Choroid plexus epithelial cell (primary cell): ENCODE measurements around the gene SNIP1.

Experiments
- DNase-seq: peaks from one replicate; pipeline ENCODE4 v3.0.0-alpha.2; 2010; ENCODE audit warnings: low read depth
- H3K4me3 ChIP-seq: 2 replicates; pipeline ENCODE4 v1.5.1; 2011; ENCODE audit warnings: low read depth, mild to moderate bottlenecking, control low read depth, low read length, moderate library complexity
- TF ChIP-seq, protein P1 (sequence below): conservative IDR thresholded peaks from 2 replicates; pipeline ENCODE4 v1.5.1; 2011; ENCODE audit warnings: low read depth, mild to moderate bottlenecking, control low read depth, inconsistent platforms, low read length, moderate library complexity

Gene SNIP1

DNA sequence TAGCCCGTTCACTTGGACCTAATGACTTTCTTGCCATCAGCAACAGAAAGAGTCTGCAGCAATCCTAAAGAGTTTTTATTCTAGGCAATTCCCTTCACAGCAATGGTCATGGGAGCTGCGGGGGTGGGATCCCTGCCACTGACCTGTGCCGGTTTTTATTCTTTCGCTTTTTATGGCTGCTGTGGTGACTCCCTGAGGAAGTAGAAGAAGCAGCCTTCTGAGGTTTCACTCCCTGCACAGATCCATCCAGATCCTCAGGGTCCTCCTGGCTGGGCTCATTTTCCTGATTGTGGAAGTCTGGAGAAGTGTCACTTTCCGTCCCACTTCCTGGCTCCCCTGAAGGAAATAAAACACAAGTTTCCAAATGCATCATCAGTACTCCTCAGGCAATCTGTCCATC, 52.4 kb downstream of the SNIP1 start:
- no peak overlapping the region for H3K4me3 ChIP-seq
- TF ChIP-seq, protein P1, sequence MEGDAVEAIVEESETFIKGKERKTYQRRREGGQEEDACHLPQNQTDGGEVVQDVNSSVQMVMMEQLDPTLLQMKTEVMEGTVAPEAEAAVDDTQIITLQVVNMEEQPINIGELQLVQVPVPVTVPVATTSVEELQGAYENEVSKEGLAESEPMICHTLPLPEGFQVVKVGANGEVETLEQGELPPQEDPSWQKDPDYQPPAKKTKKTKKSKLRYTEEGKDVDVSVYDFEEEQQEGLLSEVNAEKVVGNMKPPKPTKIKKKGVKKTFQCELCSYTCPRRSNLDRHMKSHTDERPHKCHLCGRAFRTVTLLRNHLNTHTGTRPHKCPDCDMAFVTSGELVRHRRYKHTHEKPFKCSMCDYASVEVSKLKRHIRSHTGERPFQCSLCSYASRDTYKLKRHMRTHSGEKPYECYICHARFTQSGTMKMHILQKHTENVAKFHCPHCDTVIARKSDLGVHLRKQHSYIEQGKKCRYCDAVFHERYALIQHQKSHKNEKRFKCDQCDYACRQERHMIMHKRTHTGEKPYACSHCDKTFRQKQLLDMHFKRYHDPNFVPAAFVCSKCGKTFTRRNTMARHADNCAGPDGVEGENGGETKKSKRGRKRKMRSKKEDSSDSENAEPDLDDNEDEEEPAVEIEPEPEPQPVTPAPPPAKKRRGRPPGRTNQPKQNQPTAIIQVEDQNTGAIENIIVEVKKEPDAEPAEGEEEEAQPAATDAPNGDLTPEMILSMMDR = no peak
- no peak for DNase-seq

DNA sequence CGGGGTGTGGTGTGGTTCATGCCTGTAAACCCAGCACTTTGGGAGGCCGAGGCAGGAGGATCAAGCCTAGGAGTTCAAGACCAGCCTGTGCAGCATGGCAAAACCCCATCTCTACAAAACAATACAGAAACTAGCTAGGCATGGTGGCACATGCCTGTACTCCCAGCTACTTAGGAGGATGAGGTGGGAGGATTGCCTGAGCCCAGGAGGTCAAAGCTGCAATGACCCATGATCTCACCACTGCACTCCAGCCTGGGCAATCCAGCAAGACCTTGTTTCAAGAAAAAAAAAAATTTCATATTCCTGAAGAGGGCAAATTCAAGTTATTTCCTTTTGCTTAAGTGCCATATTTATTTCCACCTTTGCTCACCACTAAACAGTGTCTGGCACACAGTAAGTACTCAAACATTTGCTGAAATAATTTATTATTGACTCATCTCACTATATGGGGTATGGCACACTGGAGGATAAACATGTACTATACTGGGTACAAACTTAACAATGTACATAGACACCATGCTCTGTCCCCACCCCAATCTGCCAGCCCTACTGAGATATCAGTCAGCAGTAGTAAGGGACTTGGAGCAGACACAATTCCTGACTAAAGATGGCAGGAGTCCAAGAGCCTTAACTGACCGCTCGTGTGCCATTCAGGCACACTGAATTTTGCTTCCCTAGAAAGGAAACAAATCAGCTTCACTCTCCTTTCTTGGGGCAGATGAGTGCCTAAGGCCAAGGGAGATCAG, 55.0 kb downstream of the SNIP1 start:
- TF ChIP-seq, protein P1 = no peak
- peak; percentile 70 for DNase-seq
- H3K4me3 ChIP-seq = no peak overlapping the region

DNA sequence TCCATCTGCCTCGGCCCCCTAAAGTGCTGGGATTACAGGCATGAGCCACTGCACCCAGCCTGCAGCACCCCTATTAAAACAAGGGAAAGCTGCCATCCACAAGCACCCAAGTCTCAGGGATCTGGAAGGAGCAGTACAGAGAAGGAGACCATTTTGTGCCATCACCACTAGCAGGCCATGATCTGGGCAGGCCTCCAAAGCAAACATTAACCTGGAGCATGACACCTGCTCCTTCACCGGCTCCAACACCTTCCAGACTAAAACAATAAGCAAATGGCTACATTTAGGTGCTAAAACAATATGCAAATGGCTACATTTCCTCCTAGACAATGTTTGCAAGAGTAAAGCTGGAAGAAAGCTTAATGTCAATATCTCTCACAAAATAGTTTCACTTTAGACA, 56.3 kb downstream of the SNIP1 start:
- H3K4me3 ChIP-seq = no peak overlapping the region
- TF ChIP-seq, protein P1 = no peak
- no peak for DNase-seq

DNA sequence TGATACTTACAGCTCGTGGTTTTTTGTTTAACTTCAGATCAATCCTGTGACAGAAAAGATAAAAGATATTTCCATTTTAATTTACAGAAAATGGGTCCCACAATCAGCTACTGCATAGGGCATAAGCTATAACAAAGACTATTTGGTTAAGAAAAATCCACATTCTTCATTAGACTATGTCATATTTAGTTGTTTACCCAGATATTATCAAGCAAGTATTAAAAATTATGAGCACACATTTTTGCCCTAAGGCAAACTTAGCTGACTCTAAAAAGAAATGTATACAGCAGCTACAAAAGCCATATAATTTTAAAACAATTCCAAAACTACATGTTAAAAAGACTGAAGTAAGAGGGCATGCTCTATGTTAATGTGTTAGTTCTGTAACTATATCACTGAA, 58.2 kb downstream of the SNIP1 start:
- no peak for DNase-seq
- TF ChIP-seq, protein P1 = no peak
- no peak overlapping the region for H3K4me3 ChIP-seq

DNA sequence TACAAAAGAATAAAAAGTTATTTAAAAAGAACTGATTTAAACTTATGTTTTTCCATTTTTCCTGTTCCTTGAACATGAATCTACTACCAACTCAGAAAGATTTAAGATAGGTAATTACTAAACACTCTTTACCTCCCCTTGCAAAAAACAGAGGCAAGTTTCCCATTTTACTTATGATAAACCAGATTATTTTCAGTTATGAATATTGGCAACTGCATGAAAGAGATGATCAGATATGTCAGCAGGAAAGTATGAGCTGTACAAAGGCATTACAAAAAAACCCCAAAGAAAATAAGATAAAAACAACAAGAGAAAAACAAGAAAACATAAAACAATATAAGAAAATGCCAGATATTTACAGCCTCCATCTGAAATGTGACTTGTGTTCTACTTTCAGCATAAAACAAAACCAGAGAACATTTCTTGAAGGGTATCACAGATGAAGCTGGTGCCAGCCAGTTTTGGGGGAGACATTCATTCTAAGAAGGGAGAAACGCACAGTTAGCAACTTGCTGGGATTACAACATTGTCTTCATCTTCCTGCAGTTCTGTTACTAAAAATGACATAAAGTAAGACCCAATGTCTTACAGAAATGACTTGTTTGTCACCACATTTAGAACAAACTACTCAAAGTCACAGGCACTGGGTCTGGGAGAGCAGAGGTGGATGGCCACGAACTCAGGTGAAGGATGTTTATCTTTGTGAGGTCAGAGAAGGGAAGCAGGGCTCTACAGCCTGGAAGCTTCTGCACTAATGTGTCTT, 60.6 kb downstream of the SNIP1 start:
- no peak for DNase-seq
- H3K4me3 ChIP-seq = no peak overlapping the region
- TF ChIP-seq, protein P1 = no peak

DNA sequence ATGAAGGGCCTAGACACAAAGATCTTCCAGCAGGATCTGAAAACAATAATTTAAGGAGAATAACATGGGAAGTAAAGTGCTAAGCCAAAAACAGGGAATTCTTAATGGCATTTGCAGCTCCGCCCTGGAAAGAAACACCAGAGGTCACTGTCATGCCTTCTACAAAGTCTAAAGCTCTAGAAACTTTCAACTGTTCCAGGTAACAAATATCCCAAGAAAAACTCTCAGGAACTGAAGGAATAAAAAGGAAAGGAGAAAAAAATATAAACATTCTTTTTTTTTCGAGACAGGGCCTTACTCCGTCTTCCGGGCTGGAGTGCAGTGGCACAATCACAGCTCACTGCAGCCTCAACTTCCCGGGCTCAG, 66.5 kb downstream of the SNIP1 start:
- no peak overlapping the region for H3K4me3 ChIP-seq
- TF ChIP-seq, protein P1 = no peak
- DNase-seq = no peak
